K562 (cell line): ENCODE data around the gene GNRH2. TPM values are rescaled to one million over a fixed set of nuclear protein-coding genes. Genes with fewer than 3 reads are reported as not detected.

Experiments
- ATAC-seq: fragments of 200-7000 bp; cut with Tn5 transposase; 3 replicates; pipeline ENCODE4 v1.9.1; 2020; ENCODE audit warnings: moderate library complexity
- BruUV-seq: library from RNA; stranded (reverse); fragments of 400-500 nt; replicated peaks from 2 replicates; lab custom pipeline; 2021; lab: Mats Ljungman, UMichigan
- CTCF ChIA-PET: fragments of 300-600 bp; formaldehyde crosslinking; extraction: SDS; loops from one replicate; lab custom pipeline; 2021; ENCODE audit warnings: low intra/inter-chr PET ratio; lab: Yijun Ruan, JAX
- POLR2A ChIA-PET: fragments of 300-600, 350-650 bp; sonication (Branson Sonifier 250); formaldehyde crosslinking; extraction: SDS; loops from one replicate; lab custom pipeline; 2021; ENCODE audit warnings: antibody characterized with exemption, inconsistent platforms; lab: Yijun Ruan, JAX
- DNase-seq, 4 experiments: peaks; one replicate each; pipeline versions ENCODE4 v3.0.0 to v3.0.0-alpha.2; 2011 to 2018; ENCODE audit warnings: low spot score in 3 of 4, mixed read lengths in 3 of 4; ENCODE audit errors: extremely low read depth in 1 of 4
- FAIRE-seq: peaks from 2 replicates; lab custom pipeline; 2011; peaks lifted over from hg19 to GRCh38; lab: Jason Lieb, UNC
- H2AFZ ChIP-seq: 2 replicates; pipeline ENCODE4 v1.6.0; 2011; ENCODE audit warnings: low read depth, low read length, control low read depth, inconsistent platforms
- H3K27ac ChIP-seq: fragments of 200-600 bp; 3 replicates; pipeline ENCODE4 v1.8.0; 2011; ENCODE audit warnings: low read depth, mild to moderate bottlenecking, control low read depth, inconsistent platforms, low read length, moderate library complexity, mixed read lengths; ENCODE audit errors: extremely low read depth
- H3K27me3 ChIP-seq, 2 experiments: fragments of 300-600 bp in 1 of 2; 2 replicates in 1 of 2; 3 replicates in 1 of 2; pipeline versions ENCODE4 v1.6.0 to v1.8.0; 2011; ENCODE audit warnings: inconsistent platforms in 2 of 2, low read length in 2 of 2, mild to moderate bottlenecking in 1 of 2, mixed read lengths in 1 of 2, moderate library complexity in 1 of 2; ENCODE audit not compliant: control insufficient read depth in 2 of 2, insufficient read depth in 2 of 2
- H3K36me3 ChIP-seq: fragments of 300-600 bp; 3 replicates; pipeline ENCODE4 v1.8.0; 2011; ENCODE audit warnings: mild to moderate bottlenecking, low read length, inconsistent platforms; ENCODE audit not compliant: control insufficient read depth, insufficient read depth
- H3K4me1 ChIP-seq, 2 experiments: fragments of 200-600 bp in 1 of 2; replicated peaks in 1 of 2; 2 replicates in 1 of 2; 3 replicates in 1 of 2; pipeline versions ENCODE4 v1.5.1 to v1.8.0; 2011; ENCODE audit warnings: inconsistent platforms in 2 of 2, low read length in 2 of 2, mild to moderate bottlenecking in 1 of 2, mixed read lengths in 1 of 2, moderate library complexity in 1 of 2; ENCODE audit not compliant: control insufficient read depth in 2 of 2, insufficient read depth in 2 of 2
- H3K4me2 ChIP-seq: 2 replicates; pipeline ENCODE4 v1.6.1; 2011; ENCODE audit warnings: low read length, control low read depth, inconsistent platforms, mixed read lengths; ENCODE audit not compliant: insufficient read depth
- H3K4me3 ChIP-seq: fragments of 200-600 bp; sonication (generic), shearing (Covaris generic); 2 replicates; pipeline ENCODE4 v1.5.1; 2016; ENCODE audit warnings: control low read depth, inconsistent platforms
- H3K79me2 ChIP-seq: fragments of 200-600 bp; 3 replicates; pipeline ENCODE4 v1.8.0; 2011; ENCODE audit warnings: low read length, inconsistent platforms; ENCODE audit not compliant: control insufficient read depth, insufficient read depth
- H3K9ac ChIP-seq, 2 experiments: 2 replicates each; pipeline versions ENCODE4 v1.6.0 to v1.6.1; 2011; ENCODE audit warnings: low read depth in 2 of 2, low read length in 2 of 2, control low read depth in 1 of 2, inconsistent platforms in 1 of 2, mild to moderate bottlenecking in 1 of 2, mixed read lengths in 1 of 2; ENCODE audit not compliant: insufficient read depth in 1 of 2
- H3K9me1 ChIP-seq: one replicate; pipeline ENCODE4 v1.6.0; 2011; ENCODE audit warnings: inconsistent platforms, mild to moderate bottlenecking, low read length, moderate library complexity; ENCODE audit not compliant: control insufficient read depth, insufficient read depth
- H3K9me3 ChIP-seq: replicated peaks from 2 replicates; pipeline ENCODE4 v1.5.1; 2011; ENCODE audit warnings: low read depth, low read length, inconsistent platforms; ENCODE audit not compliant: control insufficient read depth, insufficient read depth
- H4K20me1 ChIP-seq: replicated peaks from 2 replicates; pipeline ENCODE4 v1.6.1; 2011; ENCODE audit warnings: low read length, inconsistent platforms, mixed read lengths; ENCODE audit not compliant: control insufficient read depth, insufficient read depth
- MEF2A ChIP-seq: IDR thresholded peaks from 2 replicates; pipeline ENCODE4 v1.6.1; 2011; ENCODE audit warnings: low read depth, mild to moderate bottlenecking, low read length, moderate library complexity; ENCODE audit not compliant: control insufficient read depth
- POLR2G ChIP-seq: fragments of 200-400 bp; formaldehyde crosslinking; IDR thresholded peaks from 2 replicates; pipeline ENCODE4 v1.6.1; 2017; ENCODE audit warnings: low read depth, mild to moderate bottlenecking, antibody characterized with exemption, low read length, moderate library complexity
- WGBS: fragments of 100-300 bp; shearing (Covaris generic); methylation state at CpG from one replicate; pipeline ENCODE4 v1.1.6; 2016; ENCODE audit warnings: low coverage, mixed read lengths; ENCODE audit not compliant: insufficient coverage; ENCODE audit errors: missing lambda C conversion rate; 5-methylcytosine and 5-hydroxymethylcytosine counted together
- in situ Hi-C: fragments of 300-500 bp; cut with MboI; formaldehyde crosslinking; loops from 4 replicates; pipeline ENCODE4 v1.15.0; 2018; ENCODE audit warnings: inconsistent platforms, mixed read lengths
- intact Hi-C: fragments of 100-400 bp; cut with micrococcal nuclease; formaldehyde crosslinking; loops from 2 replicates; pipeline ENCODE4 v1.14.2; 2022
- polyA plus RNA-seq, 8 experiments: library from polyadenylated mRNA; depleted of rRNA in 4 of 8; stranded (reverse) in 5 of 8; unstranded in 3 of 8; fragments of >200 nt; fragmentation: Nextera tagmentation in 2 of 8; fragmentation: Illumina TruSeq in 1 of 8; extraction: Ambion mirVana in 2 of 8; extraction: Trizol in 1 of 8; gene quantifications; 2 replicates each; pipeline versions ENCODE4 v1.2.1 to v1.2.3, GENCODE V29; 2011 to 2014; ENCODE audit warnings: inconsistent platforms in 1 of 8, missing spikeins in 1 of 8
- total RNA-seq, 7 experiments: library from RNA; depleted of rRNA in 6 of 7; stranded (reverse); fragments of >200 nt in 6 of 7; fragmentation: Illumina TruSeq in 2 of 7; extraction: Trizol in 2 of 7; gene quantifications; 2 replicates each; pipeline versions ENCODE4 v1.2.1 to v1.2.3, GENCODE V29; 2011 to 2021; ENCODE audit warnings: low replicate concordance in 1 of 7

The GNRH2 gene
- total and polyA plus RNA-seq, 9 of the 15 experiments (the other 6 are each of a cell fraction or from before 2014, with no cell fraction given), result 0.11 to 0.50 (median 0.24) TPM; not detected in 5

DNA sequence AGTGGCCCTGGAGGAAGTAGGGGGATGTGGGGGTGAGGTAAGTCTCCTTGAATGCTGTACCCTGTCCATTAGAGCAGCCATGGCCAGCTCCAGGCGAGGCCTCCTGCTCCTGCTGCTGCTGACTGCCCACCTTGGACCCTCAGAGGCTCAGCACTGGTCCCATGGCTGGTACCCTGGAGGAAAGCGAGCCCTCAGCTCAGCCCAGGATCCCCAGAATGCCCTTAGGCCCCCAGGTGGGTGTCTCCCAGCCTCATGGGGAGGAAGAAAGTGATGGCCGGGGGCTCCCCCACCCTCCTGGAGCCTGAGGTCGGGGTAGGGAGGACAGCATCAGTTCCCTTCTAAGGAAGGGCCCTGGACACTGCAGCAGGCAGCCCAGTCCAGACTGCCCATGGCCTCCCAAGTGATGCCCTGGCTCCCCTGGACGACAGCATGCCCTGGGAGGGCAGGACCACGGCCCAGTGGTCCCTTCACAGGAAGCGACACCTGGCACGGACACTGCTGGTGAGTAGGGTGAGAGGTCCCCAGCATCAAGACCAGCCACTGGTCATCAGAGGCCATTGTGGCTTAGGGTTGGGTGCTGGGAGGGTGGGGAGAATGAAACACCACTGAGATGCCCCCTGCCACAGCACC is 1.0 kb downstream of the GNRH2 start:
- intact Hi-C loops, result no loop called here
- H3K4me3 ChIP-seq, result no peak overlapping the region
- H3K36me3 ChIP-seq, result peaks cover 36% of the 10 kb centered on the region; the same call in 2 of the 3 replicates
- in situ Hi-C loops, result no loop called here
- BruUV-seq, result no TSS peak
- H3K9me3 ChIP-seq, result no peaks in the 10 kb centered on the region
- 78% methylated on average over 5 of the region's 8 CpGs for WGBS
- H3K9me1 ChIP-seq, result no peaks in the 10 kb centered on the region
- FAIRE-seq, result no peak
- TF ChIP-seq MEF2A, result no peak
- peak; percentile 51; the same call in 1 of the 2 replicates for TF ChIP-seq POLR2G
- H4K20me1 ChIP-seq, result no peaks in the 10 kb centered on the region
- no peak overlapping the region for H3K4me2 ChIP-seq
- no peak for DNase-seq
- H3K27ac ChIP-seq, result peak overlapping the region; percentile 86; the same call in 1 of the 3 replicates
- CTCF ChIA-PET, result no interaction called here
- H3K9ac ChIP-seq, result peak overlapping the region in 1 of 2 experiments; percentile 26; a peak in 1 of 4 replicates
- POLR2A ChIA-PET, result interaction anchor here (0.9 to 1.0 kb wide), 2 partner anchors 15 to 33 kb away, joined by 4 read pairs; no protein-coding TSS in a partner anchor
- H3K4me1 ChIP-seq, result peaks cover 18 to 29% of the 10 kb centered on the region in 2 experiments; a peak in 4 of 5 replicates
- H3K27me3 ChIP-seq, result no peaks in the 10 kb centered on the region
- no peak overlapping the region for H2AFZ ChIP-seq
- peaks cover 22% of the 10 kb centered on the region for H3K79me2 ChIP-seq
- no peak for ATAC-seq
